WI38 (cell line): Measurements from ENCODE around the gene HSD17B3.

ENCODE experiments used
- H3K4me3 ChIP-seq: 2 replicates; pipeline ENCODE4 v1.5.1; 2011; ENCODE audit warnings: low read depth, mild to moderate bottlenecking, control low read depth, low read length
- CTCF ChIP-seq: IDR thresholded peaks from 2 replicates; pipeline ENCODE4 v1.5.1; 2012; ENCODE audit warnings: low read depth, mild to moderate bottlenecking, control low read depth, low read length

HSD17B3 gene

GRCh38 chr9:96217294-96217707, 84.7 kb downstream of the HSD17B3 start:
- TF ChIP-seq CTCF = no peak
- no peak overlapping the region for H3K4me3 ChIP-seq

- no peak for TF ChIP-seq CTCF
- H3K4me3 ChIP-seq = no peak overlapping the region
Measured at GRCh38 chr9:96216583-96216982, 85.4 kb downstream of the HSD17B3 start.

- TF ChIP-seq CTCF = no peak
Measured at GRCh38 chr9:96215841-96216240, 86.1 kb downstream of the HSD17B3 start.

GRCh38 chr9:96214635-96215034, 87.3 kb downstream of the HSD17B3 start:
- no peak for TF ChIP-seq CTCF

More at GRCh38 chr9:96215841-96216240, 86.1 kb downstream of the HSD17B3 start:
- no peak overlapping the region for H3K4me3 ChIP-seq

GRCh38 chr9:96209407-96210271, 92.3 kb downstream of the HSD17B3 start:
- H3K4me3 ChIP-seq = no peak overlapping the region
- TF ChIP-seq CTCF = no peak

More at GRCh38 chr9:96214635-96215034, 87.3 kb downstream of the HSD17B3 start:
- H3K4me3 ChIP-seq = no peak overlapping the region

- no peak for TF ChIP-seq CTCF
Measured at GRCh38 chr9:96206156-96206751, 95.7 kb downstream of the HSD17B3 start.

GRCh38 chr9:96204853-96205252, 97.1 kb downstream of the HSD17B3 start:
- H3K4me3 ChIP-seq = no peak overlapping the region
- TF ChIP-seq CTCF = no peak

More at GRCh38 chr9:96206156-96206751, 95.7 kb downstream of the HSD17B3 start:
- no peak overlapping the region for H3K4me3 ChIP-seq
